Measurements from ENCODE around the gene PPM1A. TPM values are rescaled to one million over a fixed set of nuclear protein-coding genes. Genes with fewer than 3 reads are reported as not detected.

The PPM1A gene
- total RNA-seq, 4 donors from 2014 or later: 40.4 to 60.2 (median 53.6) TPM

DNA sequence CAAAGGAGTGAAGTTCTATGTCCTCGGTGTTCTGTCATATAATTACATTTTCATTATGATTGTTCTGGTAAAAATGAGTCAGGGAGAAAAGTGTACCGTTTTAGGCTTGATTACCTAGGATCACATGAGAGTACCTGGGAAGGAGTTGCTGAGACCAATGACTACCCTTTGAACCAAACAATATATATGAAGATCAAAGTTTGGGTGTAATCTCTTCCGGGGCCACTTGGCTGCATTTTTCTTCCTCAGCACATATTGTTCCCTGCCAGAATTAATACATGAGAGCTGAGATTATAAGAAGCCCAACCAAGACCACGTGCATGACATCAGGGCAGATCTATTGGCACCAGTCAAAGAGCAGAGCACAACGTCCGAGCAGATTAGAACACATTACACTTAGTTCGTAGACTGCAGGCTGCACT, 42.8 kb upstream of the PPM1A start:
- H3K36me3 ChIP-seq: no peaks in the 10 kb centered on the region
- H3K27me3 ChIP-seq: no peaks in the 10 kb centered on the region
- no peak overlapping the region for H3K27ac ChIP-seq (replicated peaks in 1 of 4)
- peaks cover 0 to 15% (median 0%) of the 10 kb centered on the region in 4 donors for H3K4me1 ChIP-seq
- intact Hi-C loops (cut with DNase I): no loop called here
- TF ChIP-seq POLR2A (IDR thresholded peaks at IDR 0.05; ENCODE audit: low read depth) (no peak), EP300 (IDR thresholded peaks at IDR 0.05) (no peak), POLR2AphosphoS5 (IDR thresholded peaks at IDR 0.05) (no peak)
- TF ChIP-seq, protein P1, sequence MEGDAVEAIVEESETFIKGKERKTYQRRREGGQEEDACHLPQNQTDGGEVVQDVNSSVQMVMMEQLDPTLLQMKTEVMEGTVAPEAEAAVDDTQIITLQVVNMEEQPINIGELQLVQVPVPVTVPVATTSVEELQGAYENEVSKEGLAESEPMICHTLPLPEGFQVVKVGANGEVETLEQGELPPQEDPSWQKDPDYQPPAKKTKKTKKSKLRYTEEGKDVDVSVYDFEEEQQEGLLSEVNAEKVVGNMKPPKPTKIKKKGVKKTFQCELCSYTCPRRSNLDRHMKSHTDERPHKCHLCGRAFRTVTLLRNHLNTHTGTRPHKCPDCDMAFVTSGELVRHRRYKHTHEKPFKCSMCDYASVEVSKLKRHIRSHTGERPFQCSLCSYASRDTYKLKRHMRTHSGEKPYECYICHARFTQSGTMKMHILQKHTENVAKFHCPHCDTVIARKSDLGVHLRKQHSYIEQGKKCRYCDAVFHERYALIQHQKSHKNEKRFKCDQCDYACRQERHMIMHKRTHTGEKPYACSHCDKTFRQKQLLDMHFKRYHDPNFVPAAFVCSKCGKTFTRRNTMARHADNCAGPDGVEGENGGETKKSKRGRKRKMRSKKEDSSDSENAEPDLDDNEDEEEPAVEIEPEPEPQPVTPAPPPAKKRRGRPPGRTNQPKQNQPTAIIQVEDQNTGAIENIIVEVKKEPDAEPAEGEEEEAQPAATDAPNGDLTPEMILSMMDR (IDR thresholded peaks at IDR 0.05): no peak
- WGBS: 85% methylated on average over 7 of the region's 7 CpGs
- no peaks in the 10 kb centered on the region for H3K9me3 ChIP-seq
- no peak overlapping the region for H3K4me3 ChIP-seq
- DNase-seq (ENCODE audit: extremely low spot score): no peak

GRCh38 chr14:60206837-60207533, 42.0 kb upstream of the PPM1A start:
- DNase-seq (ENCODE audit: extremely low spot score): no peak
- Histone ChIP-seq H3K4me3 (no peak overlapping the region), H3K27me3 (no peaks in the 10 kb centered on the region), H3K9me3 (no peaks in the 10 kb centered on the region), H3K4me1 (peaks cover 0 to 15% (median 0%) of the 10 kb centered on the region in 4 donors), H3K36me3 (no peaks in the 10 kb centered on the region), H3K27ac (replicated peaks in 1 of 4) (no peak overlapping the region)
- no peak for TF ChIP-seq EP300 (IDR thresholded peaks at IDR 0.05)
- no peak for TF ChIP-seq POLR2A (IDR thresholded peaks at IDR 0.05; ENCODE audit: low read depth)
- no peak for TF ChIP-seq POLR2AphosphoS5 (IDR thresholded peaks at IDR 0.05)
- TF ChIP-seq, protein P1 (IDR thresholded peaks at IDR 0.05): no peak
- 88% methylated on average over 6 of the region's 6 CpGs for WGBS
- intact Hi-C loops (cut with DNase I): no loop called here

GRCh38 chr14:60210703-60211102, 38.3 kb upstream of the PPM1A start:
- intact Hi-C loops (cut with DNase I): no loop called here
- no peak overlapping the region for H3K27ac ChIP-seq (replicated peaks in 1 of 4)
- no peaks in the 10 kb centered on the region for H3K36me3 ChIP-seq
- H3K27me3 ChIP-seq: no peaks in the 10 kb centered on the region
- peaks cover 0 to 17% (median 10%) of the 10 kb centered on the region in 4 donors for H3K4me1 ChIP-seq
- DNase-seq (ENCODE audit: extremely low spot score): no peak
- no peak overlapping the region for H3K4me3 ChIP-seq
- no peak for TF ChIP-seq POLR2AphosphoS5 (IDR thresholded peaks at IDR 0.05)
- TF ChIP-seq, protein P1 (IDR thresholded peaks at IDR 0.05): no peak
- no peak for TF ChIP-seq EP300 (IDR thresholded peaks at IDR 0.05)
- TF ChIP-seq POLR2A (IDR thresholded peaks at IDR 0.05; ENCODE audit: low read depth): no peak
- WGBS: 82% methylated on average over 1 of the region's 1 CpG
- no peaks in the 10 kb centered on the region for H3K9me3 ChIP-seq

GRCh38 chr14:60211153-60211552, 37.9 kb upstream of the PPM1A start:
- no peaks in the 10 kb centered on the region for H3K9me3 ChIP-seq
- no peak for DNase-seq (ENCODE audit: extremely low spot score)
- H3K27me3 ChIP-seq: no peaks in the 10 kb centered on the region
- no peak overlapping the region for H3K27ac ChIP-seq (replicated peaks in 1 of 4)
- H3K36me3 ChIP-seq: no peaks in the 10 kb centered on the region
- TF ChIP-seq, protein P1 (IDR thresholded peaks at IDR 0.05): no peak
- no peak for TF ChIP-seq POLR2A (IDR thresholded peaks at IDR 0.05; ENCODE audit: low read depth)
- no peak for TF ChIP-seq EP300 (IDR thresholded peaks at IDR 0.05)
- no peak for TF ChIP-seq POLR2AphosphoS5 (IDR thresholded peaks at IDR 0.05)
- intact Hi-C loops (cut with DNase I): no loop called here
- 89% methylated on average over 3 of the region's 3 CpGs for WGBS
- H3K4me1 ChIP-seq: peaks cover 0 to 22% (median 13%) of the 10 kb centered on the region in 4 donors
- no peak overlapping the region for H3K4me3 ChIP-seq
